IPS-18a (cell line): ENCODE results near the gene ING5.

ENCODE experiments used
- H3K27ac ChIP-seq: one replicate; pipeline ENCODE4 v1.5.1; 2013; ENCODE audit warnings: low read length
- H3K27me3 ChIP-seq: one replicate; pipeline ENCODE4 v1.6.1; 2013; ENCODE audit warnings: mild to moderate bottlenecking, low read length; ENCODE audit not compliant: control insufficient read depth, insufficient read depth
- H3K36me3 ChIP-seq: one replicate; pipeline ENCODE4 v1.6.1; 2013; ENCODE audit warnings: low read depth, low read length; ENCODE audit not compliant: control insufficient read depth
- H3K4me1 ChIP-seq: one replicate; pipeline ENCODE4 v1.6.1; 2013; ENCODE audit warnings: low read depth, low read length; ENCODE audit not compliant: control insufficient read depth
- H3K4me3 ChIP-seq: one replicate; pipeline ENCODE4 v1.5.1; 2013; ENCODE audit warnings: low read length
- H3K9ac ChIP-seq: one replicate; pipeline ENCODE4 v1.6.1; 2013; ENCODE audit warnings: mild to moderate bottlenecking, low read length, moderate library complexity
- H3K9me3 ChIP-seq: one replicate; pipeline ENCODE4 v1.6.1; 2013; ENCODE audit warnings: low read depth, low read length; ENCODE audit not compliant: control insufficient read depth

ING5 gene

DNA sequence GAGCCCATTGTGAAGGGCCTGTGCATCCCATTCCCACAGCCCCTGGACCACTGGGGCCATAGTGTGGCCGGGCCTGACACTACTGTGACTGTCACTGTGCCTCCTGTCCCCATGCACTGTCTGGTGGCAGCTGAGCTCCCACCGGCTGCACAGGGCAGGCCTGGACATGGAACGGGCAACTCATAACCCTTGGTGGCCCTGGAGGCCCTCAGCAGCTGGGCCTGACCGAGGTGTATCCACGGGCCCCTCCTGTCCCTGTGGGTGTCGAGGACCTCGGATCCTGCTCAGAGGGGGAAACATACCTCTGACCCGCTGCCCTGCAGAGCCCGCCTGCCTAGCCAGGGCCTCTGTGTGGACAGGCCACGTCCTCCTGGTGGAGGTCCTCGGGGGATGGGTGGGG lies 67.0 kb downstream of the ING5 start:
- Histone ChIP-seq H3K9ac (no peak overlapping the region), H3K27ac (no peak overlapping the region), H3K4me3 (no peak overlapping the region), H3K4me1 (no peaks in the 10 kb centered on the region), H3K27me3 (no peaks in the 10 kb centered on the region), H3K36me3 (no peaks in the 10 kb centered on the region), H3K9me3 (no peaks in the 10 kb centered on the region)

- Histone ChIP-seq H3K4me1 (no peaks in the 10 kb centered on the region), H3K27ac (no peak overlapping the region), H3K9me3 (no peaks in the 10 kb centered on the region), H3K36me3 (no peaks in the 10 kb centered on the region), H3K9ac (no peak overlapping the region), H3K4me3 (no peak overlapping the region), H3K27me3 (no peaks in the 10 kb centered on the region)
Observed at GRCh38 chr2:241769819-241770184, 68.0 kb downstream of the ING5 start.

DNA sequence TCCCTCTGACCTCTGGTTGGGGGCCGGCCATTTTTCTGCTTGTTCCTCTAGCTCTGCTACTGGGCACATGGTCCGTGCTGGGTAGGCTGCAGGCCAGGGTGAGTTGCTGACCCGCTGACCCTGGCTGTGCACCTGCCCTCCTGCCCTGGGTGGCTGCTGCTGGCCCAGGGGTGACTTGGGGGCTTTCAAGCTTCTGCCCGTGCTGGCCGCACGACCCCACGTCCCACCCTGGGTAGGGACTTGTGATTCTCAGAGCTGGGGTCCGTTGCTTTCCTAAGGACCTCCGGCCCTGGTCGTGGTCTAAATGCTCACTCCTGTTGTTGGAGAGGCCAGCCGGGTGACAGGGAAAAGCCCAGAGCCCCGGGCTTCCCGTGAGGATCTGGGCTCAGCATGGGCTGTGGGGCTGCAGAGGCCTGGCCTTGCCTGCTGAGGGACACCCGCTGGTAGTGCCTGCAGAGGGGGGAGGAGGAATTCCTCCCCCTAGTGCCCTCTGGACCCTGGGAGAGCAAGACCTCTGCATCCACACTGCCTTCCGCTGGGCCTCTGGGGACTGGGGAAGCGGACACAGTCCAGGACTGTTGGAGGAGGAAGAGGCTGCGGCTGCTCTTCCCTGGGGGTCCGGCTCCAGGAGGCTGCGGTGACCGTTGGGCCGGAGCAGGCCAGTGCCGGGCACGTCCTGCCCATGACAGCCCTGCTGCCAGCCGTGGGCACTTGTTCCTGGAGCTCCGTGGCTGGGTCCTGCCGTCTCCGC lies 68.5 kb downstream of the ING5 start:
- Histone ChIP-seq H3K27me3 (no peaks in the 10 kb centered on the region), H3K36me3 (no peaks in the 10 kb centered on the region), H3K27ac (no peak overlapping the region), H3K9ac (no peak overlapping the region), H3K4me1 (no peaks in the 10 kb centered on the region), H3K4me3 (no peak overlapping the region), H3K9me3 (no peaks in the 10 kb centered on the region)

DNA sequence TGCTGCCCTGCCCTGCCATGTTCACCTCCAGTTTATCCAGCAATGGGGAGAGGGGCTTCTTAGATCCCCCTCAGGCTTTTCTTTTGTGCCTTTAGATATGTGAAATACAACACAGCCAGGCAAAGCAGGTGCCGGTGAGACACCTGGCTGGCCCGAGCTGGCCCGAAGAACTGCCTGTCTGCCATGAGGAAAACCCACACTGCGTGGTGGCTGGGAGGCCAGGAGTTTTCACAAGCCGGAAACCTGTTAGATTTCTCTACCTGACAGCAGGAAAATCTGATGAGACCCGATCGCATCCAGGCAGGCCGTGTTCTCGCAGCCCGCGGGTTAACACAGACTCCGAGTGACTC lies 69.1 kb downstream of the ING5 start:
- Histone ChIP-seq H3K4me1 (no peaks in the 10 kb centered on the region), H3K27ac (no peak overlapping the region), H3K27me3 (no peaks in the 10 kb centered on the region), H3K4me3 (no peak overlapping the region), H3K9me3 (no peaks in the 10 kb centered on the region), H3K9ac (no peak overlapping the region), H3K36me3 (no peaks in the 10 kb centered on the region)

GRCh38 chr2:241771286-241772062 lies 69.6 kb downstream of the ING5 start:
- no peaks in the 10 kb centered on the region for H3K36me3 ChIP-seq
- no peaks in the 10 kb centered on the region for H3K4me1 ChIP-seq
- no peaks in the 10 kb centered on the region for H3K27me3 ChIP-seq
- no peak overlapping the region for H3K27ac ChIP-seq
- H3K9me3 ChIP-seq: no peaks in the 10 kb centered on the region
- H3K9ac ChIP-seq: no peak overlapping the region
- no peak overlapping the region for H3K4me3 ChIP-seq

GRCh38 chr2:241772063-241772499 lies 70.2 kb downstream of the ING5 start:
- no peaks in the 10 kb centered on the region for H3K4me1 ChIP-seq
- no peaks in the 10 kb centered on the region for H3K36me3 ChIP-seq

GRCh38 chr2:241773511-241774418 lies 71.9 kb downstream of the ING5 start:
- Histone ChIP-seq H3K4me3 (no peak overlapping the region), H3K36me3 (no peaks in the 10 kb centered on the region), H3K27me3 (no peaks in the 10 kb centered on the region), H3K9me3 (no peaks in the 10 kb centered on the region), H3K27ac (no peak overlapping the region), H3K9ac (no peak overlapping the region), H3K4me1 (peaks cover 6% of the 10 kb centered on the region)

More at GRCh38 chr2:241772063-241772499, 70.2 kb downstream of the ING5 start:
- H3K4me3 ChIP-seq: no peak overlapping the region
- H3K9me3 ChIP-seq: no peaks in the 10 kb centered on the region
- H3K27me3 ChIP-seq: no peaks in the 10 kb centered on the region
- no peak overlapping the region for H3K9ac ChIP-seq
- H3K27ac ChIP-seq: no peak overlapping the region

DNA sequence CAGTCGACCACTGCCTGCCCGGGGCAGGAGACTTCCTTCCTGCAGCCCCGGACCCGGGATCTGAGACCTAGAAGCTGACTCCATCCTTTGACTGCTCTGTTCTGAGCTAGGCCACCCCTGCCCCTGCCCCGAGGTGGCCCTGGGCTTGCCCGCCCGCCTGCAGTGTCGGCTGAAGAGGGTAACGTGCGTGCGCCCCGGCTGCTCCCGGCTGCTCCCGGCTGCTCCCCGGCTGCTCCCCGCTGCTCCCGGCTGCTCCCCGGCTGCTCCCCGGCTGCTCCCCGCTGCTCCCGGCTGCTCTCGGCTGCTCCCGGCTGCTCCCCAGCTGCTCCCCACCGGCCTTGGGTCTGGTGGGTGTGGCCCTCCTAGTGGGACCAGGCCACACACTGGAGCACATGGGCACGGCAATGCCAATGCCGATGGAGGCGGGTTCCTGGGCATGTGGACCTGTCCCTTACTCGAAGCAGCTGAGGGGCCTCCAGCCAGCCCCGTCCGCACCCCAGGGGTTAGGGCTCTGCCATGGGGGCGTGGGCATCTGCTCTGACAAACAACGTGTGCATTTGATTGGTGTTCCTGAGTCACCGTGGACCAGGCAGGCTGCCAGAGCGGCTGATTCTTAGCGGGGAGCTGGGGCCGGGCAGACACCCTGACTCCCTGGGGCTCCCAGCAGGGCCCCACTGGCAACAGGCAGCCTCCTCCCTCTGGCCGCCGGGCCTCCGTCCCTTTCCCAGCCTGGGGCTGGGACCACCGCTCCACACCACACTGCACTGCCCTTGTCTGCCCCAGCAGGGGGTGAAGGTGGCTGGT lies 72.8 kb downstream of the ING5 start:
- H3K4me1 ChIP-seq: peaks cover 6% of the 10 kb centered on the region
- H3K27me3 ChIP-seq: no peaks in the 10 kb centered on the region
- no peak overlapping the region for H3K27ac ChIP-seq
- no peak overlapping the region for H3K4me3 ChIP-seq
- H3K36me3 ChIP-seq: no peaks in the 10 kb centered on the region
- no peak overlapping the region for H3K9ac ChIP-seq
- H3K9me3 ChIP-seq: no peaks in the 10 kb centered on the region

DNA sequence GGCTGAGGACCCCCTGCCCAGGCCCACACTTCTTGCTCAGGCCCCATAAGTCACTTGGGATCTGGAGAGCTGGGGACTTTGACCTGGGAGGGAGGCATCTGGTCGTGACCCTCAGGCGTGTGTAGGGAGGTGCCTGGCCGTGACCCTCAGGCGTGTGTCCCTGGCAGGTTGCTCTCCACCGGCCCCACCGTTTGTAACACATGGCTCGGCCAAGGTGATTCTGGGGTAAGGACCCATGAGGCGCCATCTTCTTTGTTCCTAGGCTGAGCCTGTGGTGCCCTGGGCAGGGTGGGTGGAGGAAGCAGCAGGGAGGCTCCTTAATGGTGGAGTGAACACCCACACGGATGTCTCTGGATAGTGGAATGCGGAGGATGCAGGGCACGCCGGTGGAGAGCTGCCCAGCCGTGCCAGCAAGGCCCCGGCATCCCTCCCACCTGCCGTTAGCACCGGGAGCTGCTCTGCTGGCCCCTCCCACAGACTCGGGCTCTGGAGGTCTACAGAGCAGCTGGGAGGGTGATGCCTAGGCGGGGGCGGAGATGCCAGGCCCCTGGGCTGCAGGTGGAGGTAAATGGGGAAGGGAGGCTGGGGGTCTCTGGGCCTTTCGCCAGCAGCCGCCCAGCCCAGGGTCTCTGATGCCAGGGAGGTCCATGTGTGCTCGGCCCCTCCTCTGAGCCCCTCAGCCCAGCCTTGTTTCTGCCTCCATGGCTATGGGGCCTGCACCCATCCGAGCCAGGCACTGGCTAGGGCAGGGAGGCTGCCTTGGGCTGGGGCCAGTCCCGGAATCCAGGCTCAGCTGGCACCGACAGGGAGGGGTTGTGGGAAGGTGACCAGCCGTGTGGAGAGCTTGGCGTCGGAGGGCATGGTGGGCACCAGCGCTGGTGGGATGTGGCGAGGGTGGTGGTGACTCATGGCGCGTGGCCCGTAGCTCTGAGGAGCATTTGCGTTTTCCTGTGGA lies 73.7 kb downstream of the ING5 start:
- no peak overlapping the region for H3K9ac ChIP-seq
- no peaks in the 10 kb centered on the region for H3K27me3 ChIP-seq
- H3K4me1 ChIP-seq: peaks cover 6% of the 10 kb centered on the region
- no peak overlapping the region for H3K4me3 ChIP-seq
- H3K9me3 ChIP-seq: no peaks in the 10 kb centered on the region
- no peaks in the 10 kb centered on the region for H3K36me3 ChIP-seq
- no peak overlapping the region for H3K27ac ChIP-seq
